Stimulated activated CD4-positive, alpha-beta T cell treated with anti-CD3 and anti-CD28 coated beads, Interleukin-4, amount 100 ng/mL, for 24 hours (primary cell): ENCODE results near the gene CPPED1.

ENCODE experiments used
- DNase-seq: peaks from one replicate; pipeline ENCODE4 v3.0.0-alpha.2; 2020

CPPED1 gene

DNA sequence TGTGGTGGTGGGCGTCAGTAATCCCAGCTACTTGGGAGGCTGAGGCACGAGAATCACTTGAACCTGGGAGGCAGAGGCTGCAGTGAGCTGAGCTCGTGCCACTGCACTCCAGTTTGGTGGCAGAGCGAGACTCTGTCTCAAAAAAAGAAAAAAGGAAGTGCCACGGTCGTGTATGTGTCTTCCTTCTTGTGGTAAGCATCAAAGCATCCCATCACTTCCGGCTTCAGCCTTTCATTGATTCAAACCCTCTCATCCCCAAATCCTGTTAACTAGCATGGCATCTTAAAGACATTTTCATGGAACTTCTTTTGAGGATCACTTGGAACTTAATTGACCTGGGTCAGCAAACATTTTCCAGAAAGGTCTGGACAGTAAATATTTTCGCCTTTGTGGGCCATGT is 126.2 kb downstream of the CPPED1 start:
- no peak for DNase-seq

GRCh38 chr16:12675852-12676251 is 127.8 kb downstream of the CPPED1 start:
- no peak for DNase-seq

GRCh38 chr16:12675046-12675445 is 128.6 kb downstream of the CPPED1 start:
- no peak for DNase-seq

GRCh38 chr16:12674524-12674923 is 129.2 kb downstream of the CPPED1 start:
- DNase-seq = no peak

DNA sequence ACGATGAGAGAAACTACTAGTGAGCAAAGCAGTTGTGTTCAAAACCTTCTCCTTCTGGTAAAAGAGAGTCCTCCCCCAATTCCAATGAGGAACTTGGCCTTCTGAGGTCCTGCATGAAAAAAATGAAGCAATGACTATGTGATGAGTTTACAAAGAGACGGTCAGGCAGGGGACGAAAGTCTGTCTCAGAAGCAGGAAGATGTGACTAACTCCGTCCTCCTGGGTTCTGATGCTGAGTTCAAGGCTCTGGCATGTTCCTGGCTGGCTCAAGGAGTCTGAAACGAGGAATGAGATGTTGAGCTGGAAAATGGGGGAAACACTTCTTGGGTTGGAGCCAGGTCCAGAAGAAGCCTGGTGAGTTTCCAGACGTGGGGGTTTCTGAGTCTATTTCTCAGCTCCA is 129.6 kb downstream of the CPPED1 start:
- no peak for DNase-seq

DNA sequence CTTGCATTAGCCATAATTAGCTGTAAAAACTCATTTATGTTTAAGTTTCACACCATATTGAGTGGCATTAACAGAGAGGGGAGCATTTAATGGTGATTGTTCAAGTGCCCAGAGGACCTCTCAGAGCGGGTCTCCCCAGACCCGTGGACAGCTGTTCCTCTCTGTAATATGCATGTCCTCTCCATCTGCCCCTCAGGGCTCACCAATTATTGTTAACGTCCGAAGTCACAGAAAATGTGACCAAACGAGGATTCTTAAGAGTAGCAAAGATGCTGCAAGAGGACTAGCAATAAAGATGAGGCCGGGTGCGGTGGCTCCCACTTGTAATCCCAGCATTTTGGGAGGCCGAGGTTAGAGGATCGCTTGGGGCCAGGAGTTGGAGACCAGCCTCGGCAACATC is 130.2 kb downstream of the CPPED1 start:
- no peak for DNase-seq

- DNase-seq = no peak
These were observed 130.7 kb downstream of the CPPED1 start for GRCh38 chr16:12672986-12673385.

DNA sequence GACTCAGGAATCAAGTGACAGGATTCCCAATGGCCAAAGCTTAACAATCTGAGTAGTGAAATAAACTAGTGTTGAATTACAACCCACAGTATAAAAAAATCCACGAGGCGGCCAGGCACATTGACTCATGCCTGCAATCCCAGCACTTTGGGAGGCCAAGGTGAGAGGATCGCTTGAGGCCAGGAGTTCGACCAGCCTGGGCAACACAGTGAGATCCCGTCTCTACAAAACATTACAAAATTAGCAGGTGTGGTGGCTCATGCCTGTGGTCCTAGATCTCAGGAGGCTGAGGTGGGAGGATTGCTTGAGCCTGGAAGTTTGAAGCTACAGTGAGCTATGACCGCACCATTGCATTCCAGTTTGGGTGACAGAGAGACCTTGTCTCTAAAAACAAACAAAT is 133.8 kb downstream of the CPPED1 start:
- no peak for DNase-seq

DNA sequence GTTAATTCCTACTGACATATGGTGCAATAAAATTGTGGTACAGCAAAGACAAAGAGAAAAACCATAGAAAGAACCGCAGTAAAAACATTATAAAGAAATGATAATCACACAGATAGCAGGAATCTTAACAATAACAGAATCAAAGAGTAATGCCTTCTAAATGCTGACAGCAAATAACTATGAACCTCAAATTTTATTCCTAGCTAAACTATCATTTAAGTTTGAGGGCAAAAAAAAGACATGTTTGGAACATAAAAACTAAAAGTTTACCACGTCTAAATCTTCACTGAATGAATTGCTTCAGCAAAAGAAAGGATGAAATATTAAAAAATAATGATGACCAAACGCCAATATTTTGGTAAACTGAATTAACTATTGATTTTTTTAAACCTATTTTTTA is 135.8 kb downstream of the CPPED1 start:
- DNase-seq = no peak

DNA sequence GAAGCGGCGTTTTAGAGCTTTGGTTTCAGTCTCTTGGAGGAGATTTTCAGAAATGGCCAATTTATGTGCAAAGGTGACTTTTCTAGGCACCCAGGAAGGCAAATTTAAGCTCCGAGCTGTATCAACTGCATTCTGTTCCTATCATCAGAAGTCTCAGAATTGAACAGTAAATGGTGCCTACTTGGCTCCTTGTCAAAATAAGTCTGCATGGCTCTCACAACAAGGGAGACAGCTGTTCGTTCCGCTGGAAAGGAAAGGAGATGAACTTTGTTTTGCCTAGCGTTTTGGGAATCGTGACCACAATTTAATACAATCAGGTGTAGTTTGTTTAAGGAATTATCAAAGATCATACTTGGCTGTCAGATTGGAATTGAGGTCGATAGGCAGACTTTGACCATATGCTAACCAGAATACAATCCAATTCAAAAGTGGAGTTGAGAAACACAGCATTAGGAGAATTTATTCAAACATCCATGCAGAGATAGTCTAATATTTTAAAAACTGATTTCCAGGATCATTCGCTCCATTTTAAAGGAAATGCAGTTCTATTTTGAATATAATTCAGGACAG is 139.4 kb downstream of the CPPED1 start:
- no peak for DNase-seq

DNA sequence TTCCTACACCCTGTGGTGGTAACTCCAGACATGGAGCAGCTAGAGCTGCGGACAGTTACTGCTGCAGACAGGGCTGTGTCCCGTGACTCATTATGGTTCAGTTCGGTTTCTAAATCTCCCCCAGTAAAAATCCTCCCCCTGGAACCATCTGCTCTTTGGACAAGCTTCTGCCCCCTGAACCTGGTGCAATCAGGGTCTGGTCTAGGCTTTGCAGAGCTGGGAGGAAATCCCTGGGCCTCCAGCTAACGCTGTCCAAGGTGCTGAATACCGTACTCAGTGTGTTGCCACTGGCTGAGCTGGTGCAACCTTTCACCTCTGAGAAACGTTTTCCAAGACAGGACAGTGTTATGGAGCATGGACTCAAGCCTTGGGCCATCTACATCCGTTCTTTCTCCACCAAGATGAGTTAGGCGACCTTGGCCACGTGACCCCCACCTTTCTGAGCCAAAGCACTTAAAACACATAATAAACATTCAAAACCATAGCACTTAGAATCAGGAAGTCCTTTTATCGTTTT is 142.0 kb downstream of the CPPED1 start:
- no peak for DNase-seq

GRCh38 chr16:12659871-12660270 is 143.8 kb downstream of the CPPED1 start:
- DNase-seq = no peak

DNA sequence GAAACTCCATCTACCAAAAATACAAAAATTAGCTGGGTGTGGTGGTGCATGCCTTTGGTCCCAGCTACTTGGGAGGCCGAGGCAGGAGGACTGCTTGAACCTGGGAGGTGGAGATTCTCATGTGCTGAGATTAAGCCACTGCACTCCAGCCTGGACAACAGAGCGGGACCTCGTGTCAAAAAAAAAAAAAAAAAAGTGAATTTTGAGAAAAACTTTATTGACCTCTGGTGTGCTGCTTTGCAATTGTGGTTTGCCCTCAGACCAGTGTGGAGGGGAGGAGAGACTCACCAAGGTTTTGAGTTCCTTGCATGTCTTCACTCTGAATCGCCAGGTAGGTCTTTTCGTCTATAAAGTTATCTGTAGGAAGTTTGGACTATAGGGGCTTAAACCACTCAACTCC is 145.2 kb downstream of the CPPED1 start:
- DNase-seq = no peak

GRCh38 chr16:12655537-12655936 is 148.2 kb downstream of the CPPED1 start:
- DNase-seq = no peak

DNA sequence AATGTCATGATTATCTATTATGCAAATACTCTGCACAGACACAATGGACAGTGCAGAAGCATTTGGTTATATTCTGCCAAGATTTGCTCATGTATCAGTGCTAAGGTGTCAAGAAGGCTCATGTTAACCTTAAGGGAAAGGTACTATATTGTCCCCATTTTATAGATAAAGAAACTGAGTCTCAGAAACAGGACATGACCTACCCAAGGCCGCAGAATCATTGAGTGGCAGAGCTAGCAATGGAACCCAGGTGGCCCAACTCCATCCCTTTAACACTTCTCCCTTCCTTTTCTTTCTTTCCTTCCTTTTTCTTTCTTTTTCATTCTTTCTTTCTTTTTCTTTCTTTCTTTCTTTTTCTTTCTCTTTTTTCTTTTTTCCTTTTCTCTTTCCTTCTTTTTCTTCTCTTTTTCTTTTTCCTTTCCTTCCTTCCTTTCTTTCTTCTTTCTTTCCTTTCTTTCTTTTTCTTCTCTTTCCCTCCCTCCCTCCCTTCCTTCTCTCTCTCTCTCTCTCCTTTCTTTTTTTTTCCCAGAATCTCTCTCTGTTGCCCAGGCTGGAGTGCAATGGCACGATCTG is 149.8 kb downstream of the CPPED1 start:
- DNase-seq = no peak

GRCh38 chr16:12652924-12653323 is 150.8 kb downstream of the CPPED1 start:
- DNase-seq = no peak

DNA sequence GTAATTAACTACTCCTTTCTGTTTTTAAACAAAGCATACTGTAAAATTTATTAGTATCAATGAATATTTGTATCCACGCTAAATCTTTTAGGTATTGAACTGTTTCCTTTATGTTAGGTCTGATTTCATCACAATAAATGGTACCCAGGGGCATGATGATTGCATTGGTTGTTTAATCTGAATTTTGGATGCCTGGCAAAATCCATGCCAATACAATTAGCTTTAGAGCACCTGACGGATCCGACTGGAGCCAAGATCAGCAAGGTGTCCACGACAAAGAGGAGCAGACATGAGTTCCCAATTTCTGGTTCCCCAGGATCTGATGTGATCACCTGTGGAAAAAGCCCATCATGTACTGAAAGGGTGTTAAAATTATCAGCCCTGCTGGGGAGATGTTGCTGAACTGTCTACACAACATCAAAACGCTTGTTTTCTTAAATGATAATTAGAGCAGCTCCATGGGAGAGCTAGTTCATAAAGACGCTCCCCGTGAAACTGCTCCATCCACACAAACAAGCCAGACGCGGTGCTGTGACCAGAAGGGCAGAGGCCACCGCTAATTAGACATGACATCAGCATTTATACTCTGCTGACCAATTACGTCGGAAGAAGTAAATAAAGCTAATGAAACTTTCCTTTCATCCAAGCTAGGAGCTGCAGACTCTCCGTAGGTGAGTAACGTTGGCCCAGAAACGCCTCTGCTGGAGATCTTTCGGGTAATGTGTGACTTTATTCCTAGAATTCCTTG is 151.7 kb downstream of the CPPED1 start:
- no peak for DNase-seq

- no peak for DNase-seq
These were observed 154.3 kb downstream of the CPPED1 start for GRCh38 chr16:12649356-12649755.

GRCh38 chr16:12646490-12647274 is 157.0 kb downstream of the CPPED1 start:
- DNase-seq = peak; percentile 28

DNA sequence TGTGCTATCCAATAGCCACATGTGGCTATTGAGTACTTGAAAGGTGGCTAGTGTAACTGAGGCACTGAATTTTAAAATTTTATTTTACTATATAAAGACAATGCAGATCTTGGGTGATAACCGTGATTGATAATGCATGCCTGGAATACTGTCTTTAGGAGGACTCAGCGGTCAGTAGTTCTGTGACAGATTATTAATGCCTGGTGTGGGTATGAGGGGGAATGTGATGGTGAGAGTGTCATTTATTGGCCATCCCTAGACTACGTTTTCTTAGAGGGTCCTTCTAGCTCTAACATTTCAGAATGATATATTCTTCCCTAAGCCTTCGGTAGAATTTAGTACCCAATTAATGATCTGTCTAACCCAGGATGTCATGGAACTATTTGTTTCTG is 157.6 kb downstream of the CPPED1 start:
- no peak for DNase-seq

- no peak for DNase-seq
These were observed 160.6 kb downstream of the CPPED1 start for GRCh38 chr16:12643034-12643455.

- no peak for DNase-seq
These were observed 164.6 kb downstream of the CPPED1 start for GRCh38 chr16:12639044-12639443.

DNA sequence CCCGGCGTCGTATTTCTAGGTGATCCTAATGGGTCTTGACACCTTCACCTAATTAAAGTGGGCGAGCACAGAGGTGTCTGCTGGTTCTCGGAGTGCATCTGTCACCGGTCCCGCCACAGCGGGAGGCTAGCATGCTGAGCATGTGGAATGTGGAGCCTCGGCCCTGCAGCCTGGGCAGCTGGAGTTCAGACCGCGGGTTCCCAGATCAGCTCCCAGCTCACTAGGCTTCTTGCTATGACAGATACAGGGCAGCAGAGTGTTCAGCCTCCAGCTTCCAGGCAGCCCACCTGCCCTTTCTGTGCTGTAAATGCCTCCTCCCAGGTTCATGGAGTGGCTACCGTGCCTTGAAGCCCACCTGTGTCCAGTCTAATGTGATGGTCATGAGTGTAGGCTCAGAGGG is 166.7 kb downstream of the CPPED1 start:
- DNase-seq = no peak

GRCh38 chr16:12629271-12629670 is 174.4 kb downstream of the CPPED1 start:
- no peak for DNase-seq
